SU-DHL-6 (cell line): ENCODE results near the gene BTBD19.

Experiments used
- CTCF ChIP-seq: fragments of 200-600 bp; sonication (generic); IDR thresholded peaks from one replicate; pipeline ENCODE4 v1.5.1; 2017; ENCODE audit warnings: antibody characterized with exemption, mild to moderate bottlenecking, low read length, moderate library complexity; ENCODE audit not compliant: insufficient read depth, poor library complexity, severe bottlenecking
- EZH2phosphoT487 ChIP-seq: fragments of 200-600 bp; sonication (generic), shearing (Covaris generic); conservative IDR thresholded peaks from 2 replicates; pipeline ENCODE4 v1.6.1; 2018; ENCODE audit warnings: mild to moderate bottlenecking, antibody characterized with exemption, low read length, moderate library complexity, mixed read lengths

GRCh38 chr1:44786841-44787426 is 21.4 kb upstream of the BTBD19 start:
- TF ChIP-seq CTCF (no peak), EZH2phosphoT487 (no peak)
